ENCODE data around the gene CDKAL1.

The CDKAL1 gene

GRCh38 chr6:20687494-20687893 is 153.2 kb downstream of the CDKAL1 start:
- no peak overlapping the region for H3K4me3 ChIP-seq (ENCODE audit: low read depth, low read length)

DNA sequence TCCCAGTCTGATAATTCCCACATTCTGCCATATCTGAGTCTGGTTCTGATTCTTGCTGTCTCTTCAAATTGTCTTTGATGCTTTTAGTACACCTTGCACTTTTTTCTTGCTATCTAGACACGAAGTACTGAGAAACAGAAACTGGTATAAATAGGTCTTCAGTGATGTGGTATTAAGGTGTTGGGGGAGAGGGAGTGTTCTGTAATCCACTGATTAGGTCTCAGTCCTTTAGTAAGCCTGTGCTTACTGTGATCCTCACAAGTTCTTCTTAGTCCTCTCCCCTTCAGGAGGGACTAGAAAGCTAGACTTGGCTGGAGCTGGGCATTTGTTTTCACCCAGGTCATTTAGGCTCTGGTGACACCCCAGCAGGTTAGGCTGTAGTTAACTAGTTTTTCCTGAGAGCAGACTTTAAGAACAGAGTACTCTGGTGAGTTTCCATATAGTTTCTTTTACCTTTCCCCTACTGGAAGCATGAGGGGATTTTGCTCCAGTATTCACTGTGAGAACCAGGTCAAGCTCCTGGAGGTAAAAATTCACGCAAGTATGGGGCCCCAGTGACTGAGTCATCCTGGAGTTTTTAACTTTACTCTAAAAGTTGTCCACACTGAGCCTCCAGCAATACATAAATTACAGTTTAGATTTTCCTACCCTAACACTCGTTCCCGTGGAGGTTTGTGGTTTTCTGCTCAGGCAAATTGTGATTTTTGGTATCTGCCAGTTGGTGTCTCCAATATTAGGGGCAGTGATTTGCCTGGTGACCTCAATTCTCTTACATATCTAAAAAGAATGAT is 154.6 kb downstream of the CDKAL1 start:
- H3K4me2 ChIP-seq (ENCODE audit: low read length), result no peak overlapping the region
- TF ChIP-seq, protein P1, sequence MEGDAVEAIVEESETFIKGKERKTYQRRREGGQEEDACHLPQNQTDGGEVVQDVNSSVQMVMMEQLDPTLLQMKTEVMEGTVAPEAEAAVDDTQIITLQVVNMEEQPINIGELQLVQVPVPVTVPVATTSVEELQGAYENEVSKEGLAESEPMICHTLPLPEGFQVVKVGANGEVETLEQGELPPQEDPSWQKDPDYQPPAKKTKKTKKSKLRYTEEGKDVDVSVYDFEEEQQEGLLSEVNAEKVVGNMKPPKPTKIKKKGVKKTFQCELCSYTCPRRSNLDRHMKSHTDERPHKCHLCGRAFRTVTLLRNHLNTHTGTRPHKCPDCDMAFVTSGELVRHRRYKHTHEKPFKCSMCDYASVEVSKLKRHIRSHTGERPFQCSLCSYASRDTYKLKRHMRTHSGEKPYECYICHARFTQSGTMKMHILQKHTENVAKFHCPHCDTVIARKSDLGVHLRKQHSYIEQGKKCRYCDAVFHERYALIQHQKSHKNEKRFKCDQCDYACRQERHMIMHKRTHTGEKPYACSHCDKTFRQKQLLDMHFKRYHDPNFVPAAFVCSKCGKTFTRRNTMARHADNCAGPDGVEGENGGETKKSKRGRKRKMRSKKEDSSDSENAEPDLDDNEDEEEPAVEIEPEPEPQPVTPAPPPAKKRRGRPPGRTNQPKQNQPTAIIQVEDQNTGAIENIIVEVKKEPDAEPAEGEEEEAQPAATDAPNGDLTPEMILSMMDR (IDR thresholded peaks at IDR 0.05), result no peak
- no peaks in the 10 kb centered on the region for H3K4me1 ChIP-seq
- no peak overlapping the region for H3K9ac ChIP-seq
- H3K36me3 ChIP-seq (ENCODE audit: control insufficient read depth, insufficient read depth, low read length), result no peaks in the 10 kb centered on the region
- H2AFZ ChIP-seq, result no peak overlapping the region
- no peaks in the 10 kb centered on the region for H3K9me3 ChIP-seq (ENCODE audit: control insufficient read depth, low read length)
- H3K79me2 ChIP-seq, result peaks cover 9% of the 10 kb centered on the region
- H3K27ac ChIP-seq, result no peak overlapping the region
- H3K27me3 ChIP-seq (ENCODE audit: control insufficient read depth, insufficient read depth, low read length), result no peaks in the 10 kb centered on the region
- H3K4me3 ChIP-seq (ENCODE audit: low read depth, low read length), result no peak overlapping the region

More at GRCh38 chr6:20687494-20687893, 153.2 kb downstream of the CDKAL1 start:
- H3K9ac ChIP-seq, result no peak overlapping the region
- no peaks in the 10 kb centered on the region for H3K36me3 ChIP-seq (ENCODE audit: control insufficient read depth, insufficient read depth, low read length)
- H3K27me3 ChIP-seq (ENCODE audit: control insufficient read depth, insufficient read depth, low read length), result no peaks in the 10 kb centered on the region
- no peaks in the 10 kb centered on the region for H3K4me1 ChIP-seq
- H3K9me3 ChIP-seq (ENCODE audit: control insufficient read depth, low read length), result no peaks in the 10 kb centered on the region
- H2AFZ ChIP-seq, result no peak overlapping the region
- no peak overlapping the region for H3K27ac ChIP-seq
- no peak overlapping the region for H3K4me2 ChIP-seq (ENCODE audit: low read length)
- TF ChIP-seq, protein P1 (IDR thresholded peaks at IDR 0.05), result no peak
- H3K79me2 ChIP-seq, result peaks cover 11% of the 10 kb centered on the region

- Histone ChIP-seq H3K36me3 (ENCODE audit: control insufficient read depth, insufficient read depth, low read length) (no peaks in the 10 kb centered on the region), H3K4me3 (ENCODE audit: low read depth, low read length) (no peak overlapping the region), H3K4me1 (no peaks in the 10 kb centered on the region), H3K27ac (no peak overlapping the region), H3K27me3 (ENCODE audit: control insufficient read depth, insufficient read depth, low read length) (no peaks in the 10 kb centered on the region), H3K79me2 (peaks cover 3% of the 10 kb centered on the region), H3K9me3 (ENCODE audit: control insufficient read depth, low read length) (no peaks in the 10 kb centered on the region), H3K4me2 (ENCODE audit: low read length) (no peak overlapping the region), H2AFZ (no peak overlapping the region), H3K9ac (no peak overlapping the region)
- TF ChIP-seq, protein P1 (IDR thresholded peaks at IDR 0.05), result no peak
These were observed 156.9 kb downstream of the CDKAL1 start for GRCh38 chr6:20691185-20691584.

DNA sequence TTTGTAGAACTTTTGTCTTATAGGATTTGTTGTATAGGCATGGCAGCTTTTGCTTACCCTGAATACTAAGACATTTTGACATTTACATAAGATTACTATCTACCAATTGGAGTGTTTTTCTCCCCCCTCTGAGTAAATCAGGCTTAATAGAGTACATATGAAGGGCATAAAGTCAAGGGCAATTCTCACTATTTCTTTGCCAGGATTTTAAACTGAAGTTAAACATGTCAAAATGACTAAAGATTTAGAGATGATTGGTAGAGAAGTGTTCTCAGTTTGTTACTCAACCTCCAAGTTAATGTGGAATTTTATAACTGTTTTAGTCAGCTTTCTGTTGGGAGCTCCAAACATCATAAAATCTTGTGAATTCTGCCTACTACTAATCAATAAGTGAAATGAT is 157.8 kb downstream of the CDKAL1 start:
- Histone ChIP-seq H3K4me1 (no peaks in the 10 kb centered on the region), H3K4me2 (ENCODE audit: low read length) (no peak overlapping the region), H3K79me2 (peaks cover 3% of the 10 kb centered on the region), H3K9me3 (ENCODE audit: control insufficient read depth, low read length) (no peaks in the 10 kb centered on the region), H3K27ac (no peak overlapping the region), H3K27me3 (ENCODE audit: control insufficient read depth, insufficient read depth, low read length) (no peaks in the 10 kb centered on the region), H3K4me3 (ENCODE audit: low read depth, low read length) (no peak overlapping the region), H3K9ac (no peak overlapping the region), H3K36me3 (ENCODE audit: control insufficient read depth, insufficient read depth, low read length) (no peaks in the 10 kb centered on the region), H2AFZ (no peak overlapping the region)
- TF ChIP-seq, protein P1 (IDR thresholded peaks at IDR 0.05), result no peak

All from parathyroid adenoma (tissue), 2 donors.